HepG2 (cell line): ENCODE measurements around the gene RNF135. TPM values are rescaled to one million over a fixed set of nuclear protein-coding genes. Genes with fewer than 3 reads are reported as not detected.

Experiments used
- ATAC-seq: fragments of 200-7000 bp; cut with Tn5 transposase; 3 replicates; pipeline ENCODE4 v1.9.1; 2020; ENCODE audit warnings: mild to moderate bottlenecking, moderate library complexity
- BruUV-seq: library from RNA; stranded (reverse); fragments of 400-500 nt; replicated peaks from 2 replicates; lab custom pipeline; 2021; lab: Mats Ljungman, UMichigan
- CTCF ChIA-PET: fragments of 300-600 bp; formaldehyde crosslinking; extraction: SDS; loops from one replicate; lab custom pipeline; 2021; ENCODE audit warnings: low total read pairs, inconsistent platforms, low intra/inter-chr PET ratio; lab: Yijun Ruan, JAX
- POLR2A ChIA-PET: fragments of 350-600 bp; sonication (Branson Sonifier 250); formaldehyde crosslinking; loops from one replicate; lab custom pipeline; 2020; ENCODE audit warnings: antibody characterized with exemption, inconsistent platforms; lab: Yijun Ruan, JAX
- DNase-seq: peaks from one replicate; pipeline ENCODE4 v3.0.0-alpha.2; 2015; ENCODE audit warnings: low spot score
- FAIRE-seq: peaks from 3 replicates; lab custom pipeline; 2011; peaks lifted over from hg19 to GRCh38; lab: Jason Lieb, UNC
- H2AFZ ChIP-seq: one replicate; pipeline ENCODE4 v1.6.1; 2011; ENCODE audit warnings: low read length, inconsistent platforms
- H3K27ac ChIP-seq: fragments of 300-600 bp; 3 replicates; pipeline ENCODE4 v1.8.0; 2011; ENCODE audit warnings: mixed run types, mild to moderate bottlenecking, mixed read lengths, low read length, inconsistent platforms; ENCODE audit not compliant: insufficient read depth; ENCODE audit errors: extremely low read length
- H3K27me3 ChIP-seq, 2 experiments: fragments of 200-600 bp in 1 of 2; 2 replicates in 1 of 2; 3 replicates in 1 of 2; pipeline versions ENCODE4 v1.6.0 to v1.8.0; 2011; ENCODE audit warnings: low read length in 2 of 2, mild to moderate bottlenecking in 2 of 2, moderate library complexity in 2 of 2, inconsistent platforms in 1 of 2; ENCODE audit not compliant: insufficient read depth in 2 of 2, control insufficient read depth in 1 of 2
- H3K36me3 ChIP-seq, 2 experiments: fragments of 200-600 bp in 1 of 2; replicated peaks in 1 of 2; 2 replicates in 1 of 2; 3 replicates in 1 of 2; pipeline versions ENCODE4 v1.5.1 to v1.8.0; 2011; ENCODE audit warnings: low read length in 2 of 2, inconsistent platforms in 1 of 2; ENCODE audit not compliant: insufficient read depth in 2 of 2, control insufficient read depth in 1 of 2
- H3K4me1 ChIP-seq: 2 replicates; pipeline ENCODE4 v1.5.1; 2012; ENCODE audit warnings: low read length, inconsistent platforms; ENCODE audit not compliant: insufficient read depth
- H3K4me2 ChIP-seq: 2 replicates; pipeline ENCODE4 v1.6.0; 2011; ENCODE audit warnings: low read depth, low read length, inconsistent platforms
- H3K4me3 ChIP-seq, 3 experiments: fragments of 200-600 bp in 1 of 3; sonication (generic), shearing (Covaris generic) in 1 of 3; replicated peaks in 1 of 3; 2 replicates each; pipeline ENCODE4 v1.5.1; 2011 to 2016; ENCODE audit warnings: low read length in 3 of 3, inconsistent platforms in 2 of 3, low read depth in 2 of 3, mild to moderate bottlenecking in 2 of 3, control low read depth in 1 of 3, mixed read lengths in 1 of 3; ENCODE audit not compliant: insufficient read depth in 1 of 3
- H3K79me2 ChIP-seq: one replicate; pipeline ENCODE4 v1.6.1; 2011; ENCODE audit warnings: low read length, inconsistent platforms; ENCODE audit not compliant: insufficient read depth
- H3K9ac ChIP-seq: 2 replicates; pipeline ENCODE4 v1.6.0; 2011; ENCODE audit warnings: mild to moderate bottlenecking, low read depth, low read length, inconsistent platforms; ENCODE audit not compliant: insufficient read depth
- H3K9me3 ChIP-seq: 2 replicates; pipeline ENCODE4 v1.5.1; 2012; ENCODE audit warnings: mild to moderate bottlenecking, low read length
- H4K20me1 ChIP-seq: 2 replicates; pipeline ENCODE4 v1.6.0; 2011; ENCODE audit warnings: inconsistent platforms, mild to moderate bottlenecking, low read length, moderate library complexity; ENCODE audit not compliant: insufficient read depth
- GTF2F1 ChIP-seq: fragments of 150-350 bp; IDR thresholded peaks from 2 replicates; pipeline ENCODE4 v1.6.1; 2014; ENCODE audit warnings: low read length
- HDAC1 ChIP-seq: sonication (generic); formaldehyde crosslinking; IDR thresholded peaks from 2 replicates; pipeline ENCODE4 v1.5.1; 2020; ENCODE audit warnings: mild to moderate bottlenecking, missing genetic modification reagents
- HMG20B ChIP-seq: conservative IDR thresholded peaks from 2 replicates; pipeline ENCODE4 v1.6.1; 2016; ENCODE audit warnings: missing genetic modification reagents, missing compliant biosample characterization
- HNRNPUL1 ChIP-seq: fragments of 200-400 bp; formaldehyde crosslinking; IDR thresholded peaks from 2 replicates; pipeline ENCODE4 v1.6.1; 2017; ENCODE audit warnings: low read depth, mild to moderate bottlenecking, low read length, moderate library complexity
- KDM3A ChIP-seq: IDR thresholded peaks from 2 replicates; pipeline ENCODE4 v1.6.1; 2018; ENCODE audit warnings: low read depth, missing compliant biosample characterization
- ZNF225 ChIP-seq: sonication (generic); formaldehyde crosslinking; IDR thresholded peaks from 2 replicates; pipeline ENCODE4 v1.4.0; 2020; ENCODE audit warnings: mild to moderate bottlenecking, missing genetic modification reagents
- ZNF562 ChIP-seq: sonication (generic); formaldehyde crosslinking; IDR thresholded peaks from 2 replicates; pipeline ENCODE4 v1.8.0; 2022; ENCODE audit warnings: missing genetic modification reagents, borderline replicate concordance
- ZNF589 ChIP-seq: sonication (generic); formaldehyde crosslinking; conservative IDR thresholded peaks from 2 replicates; pipeline ENCODE4 v1.8.0; 2022; ENCODE audit warnings: mild to moderate bottlenecking, moderate library complexity, missing genetic modification reagents
- ZNF713 ChIP-seq: sonication (generic); formaldehyde crosslinking; IDR thresholded peaks from 2 replicates; pipeline ENCODE4 v1.4.0; 2020; ENCODE audit warnings: mild to moderate bottlenecking, missing genetic modification reagents
- ZSCAN12 ChIP-seq: sonication (generic); formaldehyde crosslinking; IDR thresholded peaks from 2 replicates; pipeline ENCODE4 v1.9.0; 2021; ENCODE audit warnings: mild to moderate bottlenecking, missing genetic modification reagents
- WGBS: methylation state at CpG from one replicate; pipeline ENCODE4 v1.1.6; 2017; ENCODE audit warnings: low lambda C conversion rate; 5-methylcytosine and 5-hydroxymethylcytosine counted together
- in situ Hi-C: cut with HindIII; loops from 2 replicates; pipeline ENCODE4 v1.10.0; 2017; ENCODE audit warnings: low pct_unique_long_range_greater_than_20kb; ENCODE audit not compliant: extremely low pct_ligation_motif_present
- intact Hi-C: fragments of 100-400 bp; cut with micrococcal nuclease; formaldehyde crosslinking; loops from one replicate; pipeline ENCODE4 v1.10.0; 2022; ENCODE audit not compliant: unreplicated experiment
- polyA plus RNA-seq, 8 experiments: library from polyadenylated mRNA; depleted of rRNA in 3 of 8; stranded (reverse) in 7 of 8; unstranded in 1 of 8; fragments of >200 nt; fragmentation: Illumina TruSeq in 4 of 8; extraction: Trizol in 4 of 8; gene quantifications; 2 replicates each; pipeline versions ENCODE4 v1.2.1 to v1.2.3, GENCODE V29; 2011 to 2016; ENCODE audit warnings: low read depth in 4 of 8, missing spikeins in 1 of 8, mixed read lengths in 1 of 8; ENCODE audit not compliant: insufficient read depth in 1 of 8
- total RNA-seq, 5 experiments: library from RNA; depleted of rRNA; stranded (reverse); fragments of >200 nt; fragmentation: Illumina TruSeq; extraction: Trizol; gene quantifications; 2 replicates each; pipeline ENCODE4 v1.2.3, GENCODE V29; 2016; ENCODE audit warnings: low read depth in 1 of 5
- TF ChIP-seq, protein P1 (sequence below): sonication (generic); formaldehyde crosslinking; IDR thresholded peaks from one replicate; pipeline ENCODE4 v1.5.1; 2020; ENCODE audit warnings: mild to moderate bottlenecking, missing genetic modification reagents; ENCODE audit errors: not compliant biosample characterization
- TF ChIP-seq, protein P2 (sequence below): sonication (generic); formaldehyde crosslinking; IDR thresholded peaks from 2 replicates; pipeline ENCODE4 v1.4.0; 2020; ENCODE audit warnings: missing genetic modification reagents, mild to moderate bottlenecking, borderline replicate concordance

RNF135 gene
- total and polyA plus RNA-seq, 2 of the 13 experiments (the other 11 are each of a cell fraction or from before 2014, with no cell fraction given): not detected

DNA sequence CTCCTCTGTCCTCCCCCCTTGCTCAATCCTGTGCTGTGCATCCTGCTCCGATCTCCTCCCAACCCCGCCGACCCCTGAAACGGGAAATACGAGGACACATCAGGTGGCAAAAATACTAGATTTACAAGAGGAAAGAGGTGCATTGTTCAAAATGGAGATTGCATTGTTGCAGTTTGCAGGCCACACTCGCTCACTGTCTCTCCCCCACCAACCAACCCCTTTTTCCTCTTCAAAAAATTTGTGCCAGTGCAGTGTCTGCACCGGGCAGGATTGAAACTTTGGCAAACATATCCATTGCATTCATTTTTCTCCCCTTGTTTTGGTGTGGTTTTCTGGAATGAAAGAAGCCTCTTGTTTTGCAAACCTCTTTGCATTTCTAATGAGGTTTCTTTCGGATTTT is 61.0 kb downstream of the RNF135 start:
- Histone ChIP-seq H3K27me3 (no peaks in the 10 kb centered on the region), H3K9ac (no peak overlapping the region), H3K4me2 (no peak overlapping the region), H3K9me3 (no peaks in the 10 kb centered on the region), H3K4me3 (no peak overlapping the region), H3K36me3 (no peaks in the 10 kb centered on the region), H3K4me1 (no peaks in the 10 kb centered on the region)
- no TSS peak for BruUV-seq
- POLR2A ChIA-PET: no interaction called here
- in situ Hi-C loops: no loop called here
- WGBS: 30% methylated on average over 8 of the region's 8 CpGs
- DNase-seq (no peak), ATAC-seq (no peak)
- CTCF ChIA-PET: no interaction called here
- TF ChIP-seq ZSCAN12 (no peak), GTF2F1 (no peak), ZNF713 (CRISPR knock-in tag) (no peak), HMG20B (CRISPR knock-in tag) (no peak), KDM3A (CRISPR knock-in tag) (no peak), ZNF225 (CRISPR knock-in tag) (no peak), ZNF562 (no peak), ZNF589 (no peak), HNRNPUL1 (no peak), HDAC1 (no peak)
- TF ChIP-seq, protein P1, sequence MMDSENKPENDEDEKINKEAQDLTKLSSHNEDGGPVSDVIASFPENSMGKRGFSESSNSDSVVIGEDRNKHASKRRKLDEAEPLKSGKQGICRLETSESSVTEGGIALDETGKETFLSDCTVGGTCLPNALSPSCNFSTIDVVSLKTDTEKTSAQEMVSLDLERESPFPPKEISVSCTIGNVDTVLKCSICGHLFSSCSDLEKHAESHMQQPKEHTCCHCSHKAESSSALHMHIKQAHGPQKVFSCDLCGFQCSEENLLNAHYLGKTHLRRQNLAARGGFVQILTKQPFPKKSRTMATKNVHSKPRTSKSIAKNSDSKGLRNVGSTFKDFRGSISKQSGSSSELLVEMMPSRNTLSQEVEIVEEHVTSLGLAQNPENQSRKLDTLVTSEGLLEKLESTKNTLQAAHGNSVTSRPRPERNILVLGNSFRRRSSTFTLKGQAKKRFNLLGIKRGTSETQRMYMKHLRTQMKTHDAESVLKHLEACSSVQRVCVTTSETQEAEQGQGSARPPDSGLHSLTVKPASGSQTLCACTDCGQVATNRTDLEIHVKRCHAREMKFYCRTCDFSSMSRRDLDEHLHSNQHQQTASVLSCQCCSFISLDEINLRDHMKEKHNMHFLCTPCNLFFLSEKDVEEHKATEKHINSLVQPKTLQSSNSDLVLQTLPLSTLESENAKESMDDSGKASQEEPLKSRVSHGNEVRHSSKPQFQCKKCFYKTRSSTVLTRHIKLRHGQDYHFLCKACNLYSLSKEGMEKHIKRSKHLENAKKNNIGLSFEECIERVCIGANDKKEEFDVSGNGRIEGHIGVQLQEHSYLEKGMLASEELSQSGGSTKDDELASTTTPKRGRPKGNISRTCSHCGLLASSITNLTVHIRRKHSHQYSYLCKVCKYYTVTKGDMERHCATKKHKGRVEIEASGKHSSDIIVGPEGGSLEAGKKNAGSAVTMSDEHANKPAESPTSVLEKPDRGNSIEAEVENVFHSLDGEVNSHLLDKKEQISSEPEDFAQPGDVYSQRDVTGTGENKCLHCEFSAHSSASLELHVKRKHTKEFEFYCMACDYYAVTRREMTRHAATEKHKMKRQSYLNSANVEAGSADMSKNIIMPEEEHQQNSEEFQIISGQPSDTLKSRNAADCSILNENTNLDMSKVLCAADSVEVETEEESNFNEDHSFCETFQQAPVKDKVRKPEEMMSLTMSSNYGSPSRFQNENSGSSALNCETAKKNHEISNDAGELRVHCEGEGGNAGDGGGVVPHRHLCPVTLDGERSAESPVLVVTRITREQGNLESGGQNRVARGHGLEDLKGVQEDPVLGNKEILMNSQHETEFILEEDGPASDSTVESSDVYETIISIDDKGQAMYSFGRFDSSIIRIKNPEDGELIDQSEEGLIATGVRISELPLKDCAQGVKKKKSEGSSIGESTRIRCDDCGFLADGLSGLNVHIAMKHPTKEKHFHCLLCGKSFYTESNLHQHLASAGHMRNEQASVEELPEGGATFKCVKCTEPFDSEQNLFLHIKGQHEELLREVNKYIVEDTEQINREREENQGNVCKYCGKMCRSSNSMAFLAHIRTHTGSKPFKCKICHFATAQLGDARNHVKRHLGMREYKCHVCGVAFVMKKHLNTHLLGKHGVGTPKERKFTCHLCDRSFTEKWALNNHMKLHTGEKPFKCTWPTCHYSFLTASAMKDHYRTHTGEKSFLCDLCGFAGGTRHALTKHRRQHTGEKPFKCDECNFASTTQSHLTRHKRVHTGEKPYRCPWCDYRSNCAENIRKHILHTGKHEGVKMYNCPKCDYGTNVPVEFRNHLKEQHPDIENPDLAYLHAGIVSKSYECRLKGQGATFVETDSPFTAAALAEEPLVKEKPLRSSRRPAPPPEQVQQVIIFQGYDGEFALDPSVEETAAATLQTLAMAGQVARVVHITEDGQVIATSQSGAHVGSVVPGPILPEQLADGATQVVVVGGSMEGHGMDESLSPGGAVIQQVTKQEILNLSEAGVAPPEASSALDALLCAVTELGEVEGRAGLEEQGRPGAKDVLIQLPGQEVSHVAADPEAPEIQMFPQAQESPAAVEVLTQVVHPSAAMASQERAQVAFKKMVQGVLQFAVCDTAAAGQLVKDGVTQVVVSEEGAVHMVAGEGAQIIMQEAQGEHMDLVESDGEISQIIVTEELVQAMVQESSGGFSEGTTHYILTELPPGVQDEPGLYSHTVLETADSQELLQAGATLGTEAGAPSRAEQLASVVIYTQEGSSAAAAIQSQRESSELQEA (CRISPR knock-in tag): no peak
- TF ChIP-seq, protein P2, sequence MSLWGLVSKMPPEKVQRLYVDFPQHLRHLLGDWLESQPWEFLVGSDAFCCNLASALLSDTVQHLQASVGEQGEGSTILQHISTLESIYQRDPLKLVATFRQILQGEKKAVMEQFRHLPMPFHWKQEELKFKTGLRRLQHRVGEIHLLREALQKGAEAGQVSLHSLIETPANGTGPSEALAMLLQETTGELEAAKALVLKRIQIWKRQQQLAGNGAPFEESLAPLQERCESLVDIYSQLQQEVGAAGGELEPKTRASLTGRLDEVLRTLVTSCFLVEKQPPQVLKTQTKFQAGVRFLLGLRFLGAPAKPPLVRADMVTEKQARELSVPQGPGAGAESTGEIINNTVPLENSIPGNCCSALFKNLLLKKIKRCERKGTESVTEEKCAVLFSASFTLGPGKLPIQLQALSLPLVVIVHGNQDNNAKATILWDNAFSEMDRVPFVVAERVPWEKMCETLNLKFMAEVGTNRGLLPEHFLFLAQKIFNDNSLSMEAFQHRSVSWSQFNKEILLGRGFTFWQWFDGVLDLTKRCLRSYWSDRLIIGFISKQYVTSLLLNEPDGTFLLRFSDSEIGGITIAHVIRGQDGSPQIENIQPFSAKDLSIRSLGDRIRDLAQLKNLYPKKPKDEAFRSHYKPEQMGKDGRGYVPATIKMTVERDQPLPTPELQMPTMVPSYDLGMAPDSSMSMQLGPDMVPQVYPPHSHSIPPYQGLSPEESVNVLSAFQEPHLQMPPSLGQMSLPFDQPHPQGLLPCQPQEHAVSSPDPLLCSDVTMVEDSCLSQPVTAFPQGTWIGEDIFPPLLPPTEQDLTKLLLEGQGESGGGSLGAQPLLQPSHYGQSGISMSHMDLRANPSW (CRISPR knock-in tag): no peak
- TF ChIP-seq, all 625 proteins: peak for 0
- no peak for FAIRE-seq
- no peaks in the 10 kb centered on the region for H3K79me2 ChIP-seq
- no peak overlapping the region for H2AFZ ChIP-seq
- H3K27ac ChIP-seq: no peak overlapping the region
- H4K20me1 ChIP-seq: no peaks in the 10 kb centered on the region
- intact Hi-C loops: no loop called here
